H1 (cell line): ENCODE results near the gene NTN5. TPM values are rescaled to one million over a fixed set of nuclear protein-coding genes. Genes with fewer than 3 reads are reported as not detected.

Experiments
- ASH2L ChIP-seq: fragments of 200-600, 300-600 bp; sonication (generic); IDR thresholded peaks from one replicate; pipeline ENCODE4 v1.7.1; 2017; ENCODE audit warnings: low read length
- ATF2 ChIP-seq: IDR thresholded peaks from 2 replicates; pipeline ENCODE4 v1.6.1; 2012; ENCODE audit warnings: low read length, inconsistent platforms
- BRCA1 ChIP-seq: IDR thresholded peaks from 2 replicates; pipeline ENCODE4 v1.6.1; 2012; ENCODE audit warnings: low read depth, low read length, improper control_type of control experiment
- E2F6 ChIP-seq: IDR thresholded peaks from 2 replicates; pipeline ENCODE4 v1.6.1; 2012; ENCODE audit warnings: inconsistent platforms
- KDM4A ChIP-seq: IDR thresholded peaks from one replicate; pipeline ENCODE4 v1.7.1; 2012; ENCODE audit warnings: low read depth, mild to moderate bottlenecking, moderate library complexity, low read length, inconsistent platforms; ENCODE audit not compliant: severe bottlenecking
- NANOG ChIP-seq: IDR thresholded peaks from 2 replicates; pipeline ENCODE4 v1.6.1; 2011; ENCODE audit warnings: low read length, low read depth, mild to moderate bottlenecking, inconsistent platforms; ENCODE audit not compliant: insufficient read depth, poor library complexity, severe bottlenecking
- RBBP5 ChIP-seq: IDR thresholded peaks from 2 replicates; pipeline ENCODE4 v1.7.1; 2012; ENCODE audit warnings: low read depth, mild to moderate bottlenecking, inconsistent platforms, low read length, moderate library complexity, borderline replicate concordance
- RNF2 ChIP-seq: fragments of 200-900, 300-1000 bp; sonication (generic); IDR thresholded peaks from 2 replicates; pipeline ENCODE4 v1.7.1; 2016; ENCODE audit warnings: borderline replicate concordance, low read depth, mild to moderate bottlenecking, antibody characterized with exemption, low read length; ENCODE audit not compliant: poor library complexity, severe bottlenecking; ENCODE audit errors: missing control alignments
- SAP30 ChIP-seq: fragments of 300-600 bp; sonication (generic); IDR thresholded peaks from 2 replicates; pipeline ENCODE4 v1.7.1; 2012; ENCODE audit warnings: low read length, moderate library complexity, mild to moderate bottlenecking, inconsistent platforms; ENCODE audit not compliant: insufficient read depth, insufficient replicate concordance
- SP1 ChIP-seq: IDR thresholded peaks from 2 replicates; pipeline ENCODE4 v1.6.1; 2011; ENCODE audit warnings: low read depth, low read length
- TCF12 ChIP-seq: IDR thresholded peaks from 2 replicates; pipeline ENCODE4 v1.6.1; 2011; ENCODE audit warnings: low read depth, mild to moderate bottlenecking, low read length
- polyA plus RNA-seq, 7 experiments: library from polyadenylated mRNA; depleted of rRNA in 3 of 7; stranded (reverse) in 5 of 7; unstranded in 2 of 7; fragments of >200 nt in 5 of 7; fragments of 200-250 nt in 2 of 7; gene quantifications; 1 replicate in 5 of 7; 2 replicates in 1 of 7; 4 replicates in 1 of 7; pipeline versions ENCODE4 v1.2.1 to v1.2.3, GENCODE V29; 2011 to 2013; ENCODE audit warnings: missing spikeins in 2 of 7, mixed read lengths in 2 of 7
- total RNA-seq: library from RNA; stranded (reverse); fragmentation: NEBNext Ultra II Directional; extraction: Animal tissue kit (Norgen Biotek cat#: 25700); gene quantifications from 2 replicates; pipeline ENCODE4 v1.2.1, GENCODE V29; 2021

NTN5 gene
- total and polyA plus RNA-seq, 2 of the 8 experiments (the other 6 are each of a cell fraction or from before 2014, with no cell fraction given), result 0.47 to 0.85 TPM

- TF ChIP-seq RNF2 (no peak), RBBP5 (no peak), SAP30 (no peak), KDM4A (no peak), SP1 (peak; percentile 65; the same call in 1 of the 2 replicates), ATF2 (peak; percentile 26; the same call in 1 of the 2 replicates), ASH2L (peak; percentile 28), TCF12 (0 out of 2 replicates have a peak, but pooled peaks have one; percentile 47), E2F6 (peak; percentile 72), NANOG (no peak), BRCA1 (no peak)
- TF ChIP-seq, all 59 proteins: peak for 11
These were observed 38.2 kb downstream of the NTN5 start (continued) for GRCh38 chr19:48634424-48635262.
